SW 1271 (cell line): ENCODE measurements around the gene ZBTB21.
A peak's percentile ranks its signal among the peaks of the same experiment; 100 is the strongest.
"Not testable (repeated sequence)": the region's sequence is repeated elsewhere in the genome, so short reads cannot be mapped to it uniquely, and the experiment has no call there.

ENCODE experiments used
- DNase-seq, 2 experiments: peaks; one replicate each; lab custom pipeline; 2025; lab: John Stamatoyannopoulos, UW

The ZBTB21 gene

GRCh38 chr21:42019101-42019605 is 9.0 kb upstream of the ZBTB21 start:
- DNase-seq = no peak

GRCh38 chr21:42017022-42017421 is 6.9 kb upstream of the ZBTB21 start:
- no peak for DNase-seq

GRCh38 chr21:42016364-42016985 is 6.3 kb upstream of the ZBTB21 start:
- DNase-seq = no peak

GRCh38 chr21:42013931-42014330 is 3.8 kb upstream of the ZBTB21 start:
- DNase-seq = no peak

GRCh38 chr21:42013376-42013775 is 3.2 kb upstream of the ZBTB21 start:
- DNase-seq = no peak

DNA sequence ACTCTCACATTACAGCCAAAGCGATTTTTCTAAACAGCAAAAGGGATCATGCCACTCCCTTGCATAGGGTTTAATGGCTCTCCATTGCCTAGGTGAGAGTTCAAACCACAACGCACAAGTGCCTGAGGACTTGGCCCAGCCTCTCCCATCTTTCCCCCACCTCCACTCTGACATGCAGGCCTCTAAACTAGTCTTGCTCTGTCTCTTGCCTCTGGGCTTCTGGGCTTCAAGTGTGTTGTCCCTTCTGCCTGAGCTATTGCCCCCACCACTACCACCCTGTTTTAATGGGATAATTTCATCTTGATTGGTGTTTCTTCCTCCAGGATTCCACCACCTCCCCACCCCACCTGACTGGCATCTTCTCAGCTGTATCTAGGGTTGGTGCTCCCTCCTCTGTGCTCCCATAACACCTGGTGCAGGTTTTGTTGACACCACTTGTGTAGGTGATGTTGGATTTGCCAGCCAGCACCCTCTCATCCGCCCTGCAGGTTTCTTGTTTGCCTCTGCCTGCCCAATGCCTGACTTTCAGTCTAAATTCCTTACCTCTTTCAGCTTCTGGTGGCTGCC is 2.7 kb upstream of the ZBTB21 start:
- DNase-seq = no peak

GRCh38 chr21:42012344-42012743 is 2.2 kb upstream of the ZBTB21 start:
- no peak for DNase-seq

DNA sequence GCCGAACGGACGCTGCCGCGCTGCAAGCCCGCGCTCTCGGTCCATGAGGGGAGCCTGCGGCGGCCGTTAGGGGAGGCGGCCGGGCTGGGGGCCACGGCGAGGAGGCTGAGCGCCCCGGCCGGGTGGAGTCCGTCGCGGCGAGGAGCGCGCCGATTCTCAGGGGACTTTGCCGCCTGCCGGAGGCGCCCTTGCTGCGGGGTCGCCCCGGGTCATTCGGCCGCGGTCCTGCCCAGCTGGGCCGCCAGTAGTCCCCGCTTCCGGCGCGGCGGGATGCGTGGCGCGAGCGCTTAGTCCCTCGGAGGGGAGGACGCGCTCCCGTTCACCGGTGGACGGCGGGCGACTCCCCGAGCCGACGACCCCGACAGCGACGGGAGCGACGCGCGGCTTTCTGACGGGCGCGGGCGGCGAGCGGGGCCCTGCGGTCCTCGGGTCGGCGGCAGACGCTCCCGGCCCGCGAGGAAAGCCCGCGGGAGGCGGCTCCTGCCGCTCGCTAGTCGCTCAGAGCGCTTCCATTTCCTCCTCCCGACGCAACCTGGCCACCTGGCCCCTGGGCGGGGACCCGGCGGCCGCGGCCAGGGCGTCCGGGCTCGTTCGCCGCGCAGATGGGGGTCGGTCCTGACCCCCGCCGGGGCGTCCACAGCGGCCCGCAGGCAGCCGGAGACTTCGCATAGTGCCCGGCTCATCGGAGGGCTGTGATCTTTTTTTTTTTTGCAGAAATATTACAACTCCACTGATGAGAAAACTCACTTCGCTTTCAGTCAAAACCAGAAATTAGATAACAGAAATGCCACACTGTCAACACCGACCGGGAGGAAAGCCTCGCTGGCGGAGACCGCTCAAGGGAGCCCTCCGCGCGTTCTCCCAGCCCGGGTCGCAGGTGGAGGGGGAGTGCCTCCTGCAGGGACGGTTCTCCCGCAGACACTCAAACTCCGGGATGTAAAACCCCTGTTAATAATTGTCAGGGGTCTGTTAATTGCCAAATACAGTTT is 641 bp upstream of the ZBTB21 start:
- no peak for DNase-seq

DNA sequence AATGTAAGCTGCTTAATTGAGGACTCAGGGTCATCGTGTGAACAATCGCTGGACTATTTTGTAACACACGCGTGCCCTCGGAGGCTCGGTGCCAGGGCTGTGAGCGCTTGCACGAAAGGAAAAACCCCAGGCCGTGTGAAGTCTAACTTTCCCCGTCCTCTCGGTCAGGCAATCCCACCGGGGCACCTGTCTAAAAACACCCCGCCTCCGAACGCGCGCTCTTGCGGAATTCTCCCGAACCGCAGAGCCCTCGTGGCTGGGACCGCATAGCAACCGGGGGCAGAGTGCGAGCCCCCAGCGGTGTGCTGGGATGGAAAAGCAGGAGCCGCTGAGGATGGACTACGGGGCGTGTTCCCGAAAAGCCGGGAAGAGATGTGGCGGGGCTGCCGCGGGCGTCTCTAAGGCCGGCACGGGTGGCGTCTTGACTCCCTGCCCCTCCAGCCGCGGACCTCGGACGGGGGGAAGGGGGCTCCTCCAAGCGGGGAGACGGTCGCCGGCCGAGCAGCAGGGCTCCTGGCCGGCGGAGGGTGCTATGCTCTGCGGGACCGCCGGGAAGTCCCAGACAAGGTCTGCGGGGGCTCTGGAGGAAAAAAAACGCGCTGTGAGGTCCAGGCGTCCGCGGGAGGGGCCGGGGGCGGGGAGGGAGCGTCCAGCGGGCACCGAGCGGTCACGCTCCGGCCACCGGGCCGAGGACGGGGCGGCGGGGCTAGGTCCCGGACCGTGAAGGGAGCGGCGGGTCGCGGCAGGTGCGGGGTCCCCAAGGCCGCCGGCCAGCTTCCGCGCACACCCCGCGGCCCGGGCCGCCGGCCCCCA is 936 bp downstream of the ZBTB21 start:
- peak in 1 of 2 experiments; percentile 9 for DNase-seq

- no peak for DNase-seq
Measured at GRCh38 chr21:42007356-42007940, 2.7 kb downstream of the ZBTB21 start.

DNA sequence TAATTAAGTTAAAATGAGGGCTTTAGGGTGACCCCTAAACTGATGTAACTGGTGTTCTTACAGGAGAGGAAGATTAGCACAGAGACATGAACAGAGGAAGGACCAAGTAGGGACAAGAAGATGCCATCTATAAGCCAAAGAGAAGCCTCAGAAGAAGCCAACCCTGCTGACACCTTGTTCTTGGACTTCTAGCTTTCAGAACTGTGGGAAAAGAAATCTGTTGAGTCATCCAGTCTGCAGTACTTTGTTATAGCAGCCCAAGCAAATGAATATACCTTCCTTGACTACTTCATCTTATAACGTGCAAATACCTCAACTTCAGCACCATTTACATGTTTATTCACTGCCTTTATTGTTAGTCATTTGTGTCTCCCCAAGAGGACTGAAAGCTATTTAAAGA is 3.4 kb downstream of the ZBTB21 start:
- DNase-seq = no peak

GRCh38 chr21:42004406-42005199 is 5.6 kb downstream of the ZBTB21 start:
- no peak for DNase-seq

DNA sequence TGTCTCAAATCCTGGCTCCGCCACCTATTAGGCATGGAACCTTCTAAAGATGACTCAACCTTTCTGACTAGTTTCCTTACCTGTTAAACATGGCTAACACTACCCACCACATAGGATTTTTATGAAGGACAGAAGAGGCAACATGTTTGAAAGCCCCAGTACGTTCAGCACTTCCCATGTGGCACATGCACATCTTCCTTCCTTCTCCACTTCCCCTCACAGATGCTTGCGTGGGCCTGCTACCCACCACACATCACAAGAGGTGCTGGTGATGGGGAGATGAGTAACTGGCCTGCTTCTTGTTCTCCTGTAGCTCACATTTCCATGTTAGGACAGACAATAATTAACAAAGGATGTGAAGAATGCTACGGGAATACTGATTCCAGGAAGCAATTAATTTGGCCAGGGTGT is 7.1 kb downstream of the ZBTB21 start:
- DNase-seq = no peak

DNA sequence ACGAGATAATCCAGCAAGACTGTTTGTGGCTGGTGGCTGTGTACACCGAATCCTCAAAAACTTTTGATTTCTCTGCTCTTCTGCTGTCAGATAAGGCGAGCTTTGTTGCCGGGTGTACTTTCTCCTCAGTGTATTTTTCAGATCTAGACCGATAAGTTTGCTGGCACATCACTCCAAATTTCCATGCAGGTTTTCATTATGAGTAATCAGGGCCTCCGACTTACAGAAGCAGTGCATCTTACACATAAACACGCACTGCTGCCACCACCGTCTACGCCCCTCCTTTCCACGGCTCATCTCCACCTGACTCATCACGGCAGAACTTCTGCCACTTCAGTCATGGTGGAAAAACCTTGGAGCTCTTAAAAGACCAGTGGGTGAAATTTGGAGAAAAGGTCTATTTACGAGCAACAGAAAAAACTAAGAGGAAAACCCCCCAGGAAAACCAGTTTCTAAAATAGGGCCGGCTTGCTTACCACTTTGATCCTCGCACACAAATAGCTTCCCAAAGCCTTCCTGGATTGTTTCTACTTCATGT is 7.7 kb downstream of the ZBTB21 start:
- no peak for DNase-seq

GRCh38 chr21:42001781-42002180 is 8.4 kb downstream of the ZBTB21 start:
- DNase-seq = no peak

- DNase-seq = no peak
Measured at GRCh38 chr21:42000908-42001307, 9.3 kb downstream of the ZBTB21 start.

DNA sequence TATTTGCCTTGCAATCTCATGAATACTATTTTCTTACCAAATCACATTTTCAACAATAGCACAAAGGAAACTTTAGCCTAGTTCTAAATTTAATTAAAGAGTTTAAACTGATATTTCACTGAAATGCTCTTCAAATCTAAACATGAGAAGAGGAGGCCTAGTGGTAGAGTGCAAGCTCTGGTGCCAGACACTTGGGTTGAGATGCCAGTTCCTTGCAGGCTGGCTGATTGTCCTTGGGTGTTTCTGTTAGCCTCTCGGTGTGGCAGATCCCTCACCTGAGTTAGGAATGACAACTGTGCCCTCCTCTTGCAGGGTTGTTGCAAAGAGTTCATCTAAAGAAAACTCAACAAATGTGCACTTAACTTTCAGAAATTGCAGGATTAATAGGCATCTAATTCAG is 12.5 kb downstream of the ZBTB21 start:
- DNase-seq = no peak

DNA sequence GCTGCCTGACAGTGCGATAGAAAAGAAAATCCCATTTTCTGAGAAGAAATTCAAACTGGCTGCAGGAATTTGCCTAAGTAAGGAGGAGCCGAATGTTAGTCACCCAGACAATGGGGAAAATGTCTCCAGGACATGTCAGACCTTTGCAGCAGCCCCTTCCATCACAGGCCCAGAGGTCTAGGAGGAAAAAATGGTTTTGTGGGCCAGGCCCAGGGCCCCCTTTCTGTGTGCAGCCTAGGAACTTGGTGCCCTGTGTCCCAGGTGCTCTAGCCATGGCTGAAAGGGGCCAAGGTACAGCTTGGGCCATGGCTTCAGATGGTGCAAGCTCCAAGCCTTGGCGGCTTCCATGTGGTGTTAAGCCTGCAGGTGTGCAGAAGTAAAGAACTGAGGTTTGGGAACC is 14.6 kb downstream of the ZBTB21 start:
- no peak for DNase-seq

- DNase-seq = not testable (repeated sequence)
Measured at GRCh38 chr21:41994613-41995012, 15.5 kb downstream of the ZBTB21 start.

GRCh38 chr21:41993744-41994143 is 16.4 kb downstream of the ZBTB21 start:
- no peak for DNase-seq
